ENCODE data around the gene SCAPER. TPM values are rescaled to one million over a fixed set of nuclear protein-coding genes. Genes with fewer than 3 reads are reported as not detected.

Gene SCAPER
- total and polyA plus RNA-seq, 8 donors = 4.9 to 136 (median 18.2) TPM

DNA sequence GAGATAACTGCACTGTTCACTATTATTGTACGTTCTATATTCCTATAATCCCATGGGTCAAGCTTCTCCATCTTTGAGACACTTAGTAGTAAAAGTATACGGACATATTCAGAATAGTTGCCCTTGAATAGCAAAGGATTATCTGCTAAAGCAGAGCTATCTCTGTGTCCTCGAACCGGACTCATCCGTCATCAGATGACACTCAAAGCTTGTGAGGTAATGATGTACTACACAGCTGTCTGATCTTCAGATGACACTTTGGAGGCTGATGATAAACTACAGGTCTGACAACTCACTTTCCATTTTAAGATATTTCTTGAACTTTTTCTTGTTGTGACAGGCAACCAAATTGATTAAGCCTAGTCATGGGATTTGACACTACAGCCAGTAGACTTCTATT lies 240.2 kb downstream of the SCAPER start:
- Histone ChIP-seq H3K4me1 (no peaks in the 10 kb centered on the region), H3K4me3 (no peak overlapping the region), H3K36me3 (peaks cover 0 to 31% (median 13%) of the 10 kb centered on the region in 4 donors), H3K27me3 (no peaks in the 10 kb centered on the region), H3K27ac (no peak overlapping the region), H3K9me3 (no peaks in the 10 kb centered on the region)
- DNase-seq = no peak
- intact Hi-C loops (cut with DNase I; ENCODE audit: low total_unique reads) = no loop called here
- TF ChIP-seq POLR2A (IDR thresholded peaks at IDR 0.05) (no peak), CTCF (IDR thresholded peaks at IDR 0.05) (no peak), POLR2AphosphoS5 (IDR thresholded peaks at IDR 0.05) (no peak), EP300 (IDR thresholded peaks at IDR 0.05) (no peak)
- 77 to 93% (median 85%) methylated on average over 5 of the region's 5 CpGs for WGBS, 5 donors

GRCh38 chr15:76664411-76664810 lies 240.7 kb downstream of the SCAPER start:
- peaks cover 0 to 36% (median 13%) of the 10 kb centered on the region in 4 donors for H3K36me3 ChIP-seq
- no peaks in the 10 kb centered on the region for H3K4me1 ChIP-seq
- 94 to 98% (median 96%) methylated on average over 2 of the region's 2 CpGs for WGBS, 5 donors
- intact Hi-C loops (cut with DNase I; ENCODE audit: low total_unique reads) = no loop called here
- no peak for TF ChIP-seq EP300 (IDR thresholded peaks at IDR 0.05)
- TF ChIP-seq CTCF (IDR thresholded peaks at IDR 0.05) = no peak
- no peak for TF ChIP-seq POLR2A (IDR thresholded peaks at IDR 0.05)
- no peak for TF ChIP-seq POLR2AphosphoS5 (IDR thresholded peaks at IDR 0.05)
- no peaks in the 10 kb centered on the region for H3K9me3 ChIP-seq
- H3K27me3 ChIP-seq = no peaks in the 10 kb centered on the region
- H3K4me3 ChIP-seq = no peak overlapping the region
- no peak for DNase-seq
- H3K27ac ChIP-seq = no peak overlapping the region

GRCh38 chr15:76663529-76663928 lies 241.6 kb downstream of the SCAPER start:
- TF ChIP-seq EP300 (IDR thresholded peaks at IDR 0.05) = no peak
- TF ChIP-seq POLR2AphosphoS5 (IDR thresholded peaks at IDR 0.05) = no peak
- TF ChIP-seq CTCF (IDR thresholded peaks at IDR 0.05) = no peak
- no peak for TF ChIP-seq POLR2A (IDR thresholded peaks at IDR 0.05)
- intact Hi-C loops (cut with DNase I; ENCODE audit: low total_unique reads) = no loop called here
- Histone ChIP-seq H3K27ac (no peak overlapping the region), H3K4me3 (no peak overlapping the region), H3K9me3 (no peaks in the 10 kb centered on the region), H3K4me1 (no peaks in the 10 kb centered on the region), H3K36me3 (peaks cover 0 to 38% (median 13%) of the 10 kb centered on the region in 4 donors), H3K27me3 (no peaks in the 10 kb centered on the region)
- no peak for DNase-seq
- 94 to 100% (median 98%) methylated on average over 2 of the region's 2 CpGs for WGBS, 5 donors

GRCh38 chr15:76648732-76649444 lies 256.3 kb downstream of the SCAPER start:
- WGBS, 5 donors = 82 to 98% (median 95%) methylated on average over 8 of the region's 8 CpGs
- Histone ChIP-seq H3K4me1 (no peaks in the 10 kb centered on the region), H3K27me3 (no peaks in the 10 kb centered on the region), H3K9me3 (no peaks in the 10 kb centered on the region), H3K27ac (no peak overlapping the region), H3K36me3 (peaks cover 0 to 15% (median 6%) of the 10 kb centered on the region in 4 donors), H3K4me3 (no peak overlapping the region)
- no peak for TF ChIP-seq POLR2AphosphoS5 (IDR thresholded peaks at IDR 0.05)
- no peak for TF ChIP-seq EP300 (IDR thresholded peaks at IDR 0.05)
- no peak for TF ChIP-seq CTCF (IDR thresholded peaks at IDR 0.05)
- no peak for TF ChIP-seq POLR2A (IDR thresholded peaks at IDR 0.05)
- no peak for DNase-seq
- intact Hi-C loops (cut with DNase I; ENCODE audit: low total_unique reads) = no loop called here
